Measurements from ENCODE around the gene UST.

DNA sequence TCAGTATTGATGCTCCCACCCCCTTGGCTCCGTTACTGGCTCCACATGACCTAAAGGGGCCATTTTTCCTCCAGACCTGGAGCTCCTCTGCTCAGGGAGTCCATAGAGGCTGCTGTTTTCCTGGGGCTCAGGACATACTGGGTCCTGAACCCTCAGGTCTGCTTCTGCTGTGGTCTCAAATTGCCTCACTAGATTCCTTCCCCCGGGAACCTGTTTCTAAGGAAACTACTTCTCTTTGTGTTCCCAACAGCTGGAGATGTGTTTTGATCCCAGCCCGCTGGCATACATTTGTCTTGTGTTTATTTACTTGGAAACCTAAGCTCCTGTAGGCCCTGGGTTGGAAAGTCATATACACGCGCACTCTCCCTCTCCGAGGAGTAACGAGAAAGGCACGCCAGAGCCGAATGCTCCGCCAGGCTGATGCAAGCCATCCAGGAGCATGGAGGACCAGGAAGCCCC lies 222.8 kb downstream of the UST start:
- TF ChIP-seq, protein P1, sequence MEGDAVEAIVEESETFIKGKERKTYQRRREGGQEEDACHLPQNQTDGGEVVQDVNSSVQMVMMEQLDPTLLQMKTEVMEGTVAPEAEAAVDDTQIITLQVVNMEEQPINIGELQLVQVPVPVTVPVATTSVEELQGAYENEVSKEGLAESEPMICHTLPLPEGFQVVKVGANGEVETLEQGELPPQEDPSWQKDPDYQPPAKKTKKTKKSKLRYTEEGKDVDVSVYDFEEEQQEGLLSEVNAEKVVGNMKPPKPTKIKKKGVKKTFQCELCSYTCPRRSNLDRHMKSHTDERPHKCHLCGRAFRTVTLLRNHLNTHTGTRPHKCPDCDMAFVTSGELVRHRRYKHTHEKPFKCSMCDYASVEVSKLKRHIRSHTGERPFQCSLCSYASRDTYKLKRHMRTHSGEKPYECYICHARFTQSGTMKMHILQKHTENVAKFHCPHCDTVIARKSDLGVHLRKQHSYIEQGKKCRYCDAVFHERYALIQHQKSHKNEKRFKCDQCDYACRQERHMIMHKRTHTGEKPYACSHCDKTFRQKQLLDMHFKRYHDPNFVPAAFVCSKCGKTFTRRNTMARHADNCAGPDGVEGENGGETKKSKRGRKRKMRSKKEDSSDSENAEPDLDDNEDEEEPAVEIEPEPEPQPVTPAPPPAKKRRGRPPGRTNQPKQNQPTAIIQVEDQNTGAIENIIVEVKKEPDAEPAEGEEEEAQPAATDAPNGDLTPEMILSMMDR (conservative IDR thresholded peaks at IDR 0.05): no peak
- TF ChIP-seq ZFX (IDR thresholded peaks at IDR 0.05): no peak

All from C4-2B (cell line).